HG03460 (cell line): Measurements from ENCODE around the gene HOXA4.

Source experiments
- ATAC-seq: cut with Tn5 transposase; IDR thresholded peaks from one replicate; pipeline ENCODE4 v1.9.1; 2021; ENCODE audit not compliant: unreplicated experiment

The HOXA4 gene

GRCh38 chr7:27130540-27131389, at the start of gene HOXA4:
Gene HOXA4, minus strand, starts transcription at chr7:27130757. Its CDS starts 24 bp downstream, at chr7:27130733.
- no peak for ATAC-seq

GRCh38 chr7:27179503-27180430, 49.2 kb upstream of the HOXA4 start:
- no peak for ATAC-seq

- no peak for ATAC-seq
Measured at GRCh38 chr7:27179030-27179429, 48.5 kb upstream of the HOXA4 start.

GRCh38 chr7:27178366-27178765, 47.8 kb upstream of the HOXA4 start:
- ATAC-seq, result no peak

GRCh38 chr7:27177795-27178320, 47.3 kb upstream of the HOXA4 start:
- no peak for ATAC-seq

- ATAC-seq, result no peak
Measured at GRCh38 chr7:27176962-27177794, 46.6 kb upstream of the HOXA4 start.

GRCh38 chr7:27176524-27176845, 45.9 kb upstream of the HOXA4 start:
- ATAC-seq, result no peak

GRCh38 chr7:27175626-27176523, 45.3 kb upstream of the HOXA4 start:
- no peak for ATAC-seq

- no peak for ATAC-seq
Measured at GRCh38 chr7:27174874-27175625, 44.5 kb upstream of the HOXA4 start.

GRCh38 chr7:27173956-27174873, 43.7 kb upstream of the HOXA4 start, which contains the start of gene HOXA10:
Gene HOXA10, minus strand, starts transcription at chr7:27174320. Its CDS starts 14 bp downstream, at chr7:27174306.
- ATAC-seq, result no peak

GRCh38 chr7:27173511-27173955, 43.0 kb upstream of the HOXA4 start:
- no peak for ATAC-seq

GRCh38 chr7:27172823-27173510, 42.4 kb upstream of the HOXA4 start:
- no peak for ATAC-seq

- no peak for ATAC-seq
Measured at GRCh38 chr7:27172315-27172774, 41.8 kb upstream of the HOXA4 start.

- ATAC-seq, result no peak
Measured at GRCh38 chr7:27171637-27172314, 41.2 kb upstream of the HOXA4 start.

- no peak for ATAC-seq
Measured at GRCh38 chr7:27171325-27171636, 40.7 kb upstream of the HOXA4 start.

- no peak for ATAC-seq
Measured at GRCh38 chr7:27170426-27171324, 40.1 kb upstream of the HOXA4 start.
